ENCODE results near the gene CIAO2A.
A peak's percentile ranks its signal among the peaks of the same experiment; 100 is the strongest.
"Not testable (repeated sequence)": the region's sequence is repeated elsewhere in the genome, so short reads cannot be mapped to it uniquely, and the experiment has no call there.

The CIAO2A gene

GRCh38 chr15:64093627-64094417 lies at the start of gene CIAO2A:
Gene CIAO2A (minus strand): TSS chr15:64093838. CDS start chr15:64093768, 70 bp downstream.
- peak; percentile 95 for DNase-seq

GRCh38 chr15:64143276-64143675 lies 49.6 kb upstream of the CIAO2A start:
- DNase-seq: no peak

GRCh38 chr15:64141798-64142512 lies 48.3 kb upstream of the CIAO2A start:
- no peak for DNase-seq

GRCh38 chr15:64138331-64138941 lies 44.8 kb upstream of the CIAO2A start:
- no peak for DNase-seq

- DNase-seq: peak in 1 of 2 donors; percentile 42
These were observed 43.7 kb upstream of the CIAO2A start for GRCh38 chr15:64137226-64137833.

- DNase-seq: no peak
These were observed 42.7 kb upstream of the CIAO2A start for GRCh38 chr15:64136347-64136746.

- DNase-seq: no peak
These were observed 40.7 kb upstream of the CIAO2A start for GRCh38 chr15:64134345-64134829.

- DNase-seq: no peak
These were observed 40.1 kb upstream of the CIAO2A start for GRCh38 chr15:64133623-64134344.

- no peak for DNase-seq
These were observed 38.6 kb upstream of the CIAO2A start for GRCh38 chr15:64132217-64132616.

GRCh38 chr15:64131547-64131946 lies 37.9 kb upstream of the CIAO2A start:
- DNase-seq: no peak

- DNase-seq: no peak
These were observed 36.5 kb upstream of the CIAO2A start for GRCh38 chr15:64130159-64130558.

- DNase-seq: no peak
These were observed 34.1 kb upstream of the CIAO2A start for GRCh38 chr15:64127521-64128270.

GRCh38 chr15:64125978-64126377 lies 32.3 kb upstream of the CIAO2A start:
- DNase-seq: no peak

GRCh38 chr15:64122936-64123351 lies 29.3 kb upstream of the CIAO2A start:
- no peak for DNase-seq

- DNase-seq: no peak
These were observed 28.8 kb upstream of the CIAO2A start for GRCh38 chr15:64122444-64122843.

GRCh38 chr15:64121614-64122013 lies 28.0 kb upstream of the CIAO2A start:
- no peak for DNase-seq

GRCh38 chr15:64120322-64120721 lies 26.7 kb upstream of the CIAO2A start:
- not testable (repeated sequence) for DNase-seq

- no peak for DNase-seq
These were observed 24.3 kb upstream of the CIAO2A start for GRCh38 chr15:64117759-64118487.

GRCh38 chr15:64112904-64113303 lies 19.3 kb upstream of the CIAO2A start:
- no peak for DNase-seq

GRCh38 chr15:64112073-64112772 lies 18.6 kb upstream of the CIAO2A start:
- no peak for DNase-seq
